A673 (cell line): ENCODE data around the gene SORCS3. TPM values are rescaled to one million over a fixed set of nuclear protein-coding genes. Genes with fewer than 3 reads are reported as not detected.

Experiments used
- BruUV-seq: library from RNA; stranded (reverse); fragments of 400-500 nt; replicated peaks from 2 replicates; lab custom pipeline; 2021; lab: Mats Ljungman, UMichigan
- CTCF ChIA-PET: fragments of 300-600 bp; sonication (Branson Sonifier 250); formaldehyde crosslinking; loops from one replicate; lab custom pipeline; 2022; ENCODE audit warnings: antibody characterized with exemption; lab: Charles Lee
- POLR2A ChIA-PET: fragments of 300-600 bp; sonication (Branson Sonifier 250); formaldehyde crosslinking; loops from one replicate; lab custom pipeline; 2022; ENCODE audit warnings: antibody characterized with exemption; ENCODE audit not compliant: low non-redundant PET; lab: Charles Lee
- DNase-seq: peaks from one replicate; pipeline ENCODE4 v3.0.0-alpha.2; 2015; ENCODE audit warnings: low spot score
- H3K27ac ChIP-seq: fragments of 200-600 bp; sonication (generic); 2 replicates; pipeline ENCODE4 v1.5.1; 2016; ENCODE audit warnings: mixed run types, low read depth, mild to moderate bottlenecking, mixed read lengths, antibody characterized with exemption, low read length; ENCODE audit not compliant: poor library complexity, severe bottlenecking
- H3K27me3 ChIP-seq: fragments of 200-600 bp; sonication (generic); replicated peaks from 2 replicates; pipeline ENCODE4 v1.6.1; 2017; ENCODE audit warnings: mixed run types, low read depth, mild to moderate bottlenecking, mixed read lengths, antibody characterized with exemption, low read length; ENCODE audit not compliant: insufficient read depth, poor library complexity
- H3K36me3 ChIP-seq: fragments of 200-600 bp; sonication (generic); 2 replicates; pipeline ENCODE4 v1.6.1; 2016; ENCODE audit warnings: mixed run types, mild to moderate bottlenecking, mixed read lengths, antibody characterized with exemption, low read length; ENCODE audit not compliant: insufficient read depth, poor library complexity, severe bottlenecking
- H3K4me1 ChIP-seq: fragments of 200-600 bp; sonication (generic); 2 replicates; pipeline ENCODE4 v1.6.1; 2017; ENCODE audit warnings: mixed run types, mild to moderate bottlenecking, mixed read lengths, antibody characterized with exemption, low read length; ENCODE audit not compliant: insufficient read depth, poor library complexity, severe bottlenecking
- H3K4me3 ChIP-seq: fragments of 200-600 bp; sonication (generic); 2 replicates; pipeline ENCODE4 v1.5.1; 2016; ENCODE audit warnings: low read depth, mixed run types, mild to moderate bottlenecking, mixed read lengths, low read length; ENCODE audit not compliant: poor library complexity, severe bottlenecking
- H3K9me3 ChIP-seq: fragments of 200-600 bp; sonication (generic); 2 replicates; pipeline ENCODE4 v1.6.1; 2016; ENCODE audit warnings: mixed run types, low read depth, mild to moderate bottlenecking, mixed read lengths, antibody characterized with exemption, low read length; ENCODE audit not compliant: poor library complexity, severe bottlenecking
- CTCF ChIP-seq: fragments of 300-800, 200-600 bp; sonication (generic); conservative IDR thresholded peaks from 2 replicates; pipeline ENCODE4 v1.5.1; 2017; ENCODE audit warnings: low read depth, mild to moderate bottlenecking, antibody characterized with exemption, low read length, moderate library complexity, mixed read lengths
- EZH2 ChIP-seq: fragments of 200-600 bp; sonication (generic); IDR thresholded peaks from 2 replicates; pipeline ENCODE4 v1.6.1; 2017; ENCODE audit warnings: borderline replicate concordance, low read depth, mild to moderate bottlenecking, mixed read lengths, antibody characterized with exemption, low read length; ENCODE audit not compliant: poor library complexity, severe bottlenecking
- intact Hi-C: fragments of 100-400 bp; cut with micrococcal nuclease; formaldehyde crosslinking; loops from one replicate; pipeline ENCODE4 v1.10.0; 2022; ENCODE audit not compliant: unreplicated experiment
- total RNA-seq: library from RNA; stranded (reverse); gene quantifications from 2 replicates; pipeline ENCODE4 v1.2.3, GENCODE V29; 2021

The SORCS3 gene
- total RNA-seq, 1 experiment from 2014 or later, result not detected

- Histone ChIP-seq H3K9me3 (peaks cover 9% of the 10 kb centered on the region), H3K27me3 (peaks cover 7% of the 10 kb centered on the region), H3K4me3 (no peak overlapping the region), H3K36me3 (no peaks in the 10 kb centered on the region), H3K4me1 (no peaks in the 10 kb centered on the region), H3K27ac (peak overlapping the region; percentile 33)
- intact Hi-C loops, result no loop called here
- no peak for TF ChIP-seq CTCF
- TF ChIP-seq EZH2, result no peak
- no TSS peak for BruUV-seq
- ChIA-PET POLR2A (no interaction called here), CTCF (interaction anchor here (1.0 kb wide), 1 partner anchor 14 kb away, joined by 3 read pairs; no protein-coding TSS in a partner anchor)
- DNase-seq, result peak; percentile 77
These were observed 32.8 kb upstream of the SORCS3 start for GRCh38 chr10:104608091-104608828.

GRCh38 chr10:104612571-104613205 lies 28.4 kb upstream of the SORCS3 start:
- CTCF ChIA-PET, result interaction anchor here (0.5 kb wide), 1 partner anchor 10 kb away, joined by 3 read pairs; no protein-coding TSS in a partner anchor
- TF ChIP-seq EZH2 (no peak), CTCF (0 out of 2 replicates have a peak, but pooled peaks have one; percentile 7)
- Histone ChIP-seq H3K27ac (no peak overlapping the region), H3K4me3 (no peak overlapping the region), H3K27me3 (no peaks in the 10 kb centered on the region), H3K4me1 (no peaks in the 10 kb centered on the region), H3K9me3 (peaks cover 9% of the 10 kb centered on the region), H3K36me3 (no peaks in the 10 kb centered on the region)
- DNase-seq, result no peak
- BruUV-seq, result no TSS peak
- POLR2A ChIA-PET, result no interaction called here
- intact Hi-C loops, result no loop called here

GRCh38 chr10:104613406-104613805 lies 27.7 kb upstream of the SORCS3 start:
- POLR2A ChIA-PET, result no interaction called here
- intact Hi-C loops, result no loop called here
- DNase-seq, result no peak
- CTCF ChIA-PET, result interaction anchor here (0.7 kb wide), 2 partner anchors 26 to 349 kb away, joined by 3 to 6 read pairs; no protein-coding TSS in a partner anchor
- no TSS peak for BruUV-seq
- Histone ChIP-seq H3K9me3 (peaks cover 7% of the 10 kb centered on the region), H3K27ac (no peak overlapping the region), H3K27me3 (no peaks in the 10 kb centered on the region), H3K4me1 (no peaks in the 10 kb centered on the region), H3K36me3 (no peaks in the 10 kb centered on the region), H3K4me3 (no peak overlapping the region)
- TF ChIP-seq EZH2 (no peak), CTCF (no peak)
